ENCODE measurements around the gene LOXL1.
A peak's percentile ranks its signal among the peaks of the same experiment; 100 is the strongest.

The LOXL1 gene

GRCh38 chr15:73892446-73893226, 33.6 kb upstream of the LOXL1 start:
- DNase-seq (ENCODE audit: low read depth), result no peak
- TF ChIP-seq, protein P1, sequence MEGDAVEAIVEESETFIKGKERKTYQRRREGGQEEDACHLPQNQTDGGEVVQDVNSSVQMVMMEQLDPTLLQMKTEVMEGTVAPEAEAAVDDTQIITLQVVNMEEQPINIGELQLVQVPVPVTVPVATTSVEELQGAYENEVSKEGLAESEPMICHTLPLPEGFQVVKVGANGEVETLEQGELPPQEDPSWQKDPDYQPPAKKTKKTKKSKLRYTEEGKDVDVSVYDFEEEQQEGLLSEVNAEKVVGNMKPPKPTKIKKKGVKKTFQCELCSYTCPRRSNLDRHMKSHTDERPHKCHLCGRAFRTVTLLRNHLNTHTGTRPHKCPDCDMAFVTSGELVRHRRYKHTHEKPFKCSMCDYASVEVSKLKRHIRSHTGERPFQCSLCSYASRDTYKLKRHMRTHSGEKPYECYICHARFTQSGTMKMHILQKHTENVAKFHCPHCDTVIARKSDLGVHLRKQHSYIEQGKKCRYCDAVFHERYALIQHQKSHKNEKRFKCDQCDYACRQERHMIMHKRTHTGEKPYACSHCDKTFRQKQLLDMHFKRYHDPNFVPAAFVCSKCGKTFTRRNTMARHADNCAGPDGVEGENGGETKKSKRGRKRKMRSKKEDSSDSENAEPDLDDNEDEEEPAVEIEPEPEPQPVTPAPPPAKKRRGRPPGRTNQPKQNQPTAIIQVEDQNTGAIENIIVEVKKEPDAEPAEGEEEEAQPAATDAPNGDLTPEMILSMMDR (IDR thresholded peaks at IDR 0.05; ENCODE audit: insufficient read depth, low read depth, low read length, missing control alignments), result no peak
- no peak overlapping the region for H3K4me3 ChIP-seq (ENCODE audit: low read length)

GRCh38 chr15:73894133-73894814, 32.0 kb upstream of the LOXL1 start:
- TF ChIP-seq, protein P1 (IDR thresholded peaks at IDR 0.05; ENCODE audit: insufficient read depth, low read depth, low read length, missing control alignments), result no peak
- DNase-seq (ENCODE audit: low read depth), result no peak
- H3K4me3 ChIP-seq (ENCODE audit: low read length), result no peak overlapping the region

- DNase-seq (ENCODE audit: low read depth), result peak; percentile 66
- TF ChIP-seq, protein P1 (IDR thresholded peaks at IDR 0.05; ENCODE audit: insufficient read depth, low read depth, low read length, missing control alignments), result peak; percentile 92
Observed at GRCh38 chr15:73897441-73898261, 28.6 kb upstream of the LOXL1 start.

GRCh38 chr15:73899197-73900094, 26.8 kb upstream of the LOXL1 start:
- TF ChIP-seq, protein P1 (IDR thresholded peaks at IDR 0.05; ENCODE audit: insufficient read depth, low read depth, low read length, missing control alignments), result no peak
- no peak overlapping the region for H3K4me3 ChIP-seq (ENCODE audit: low read length)
- DNase-seq (ENCODE audit: low read depth), result no peak

More at GRCh38 chr15:73897441-73898261, 28.6 kb upstream of the LOXL1 start:
- H3K4me3 ChIP-seq (ENCODE audit: low read length), result no peak overlapping the region

GRCh38 chr15:73900095-73900712, 26.1 kb upstream of the LOXL1 start:
- DNase-seq (ENCODE audit: low read depth), result no peak
- no peak overlapping the region for H3K4me3 ChIP-seq (ENCODE audit: low read length)
- TF ChIP-seq, protein P1 (IDR thresholded peaks at IDR 0.05; ENCODE audit: insufficient read depth, low read depth, low read length, missing control alignments), result no peak

Measured in epithelial cell of esophagus (primary cell).